Testis (tissue), 2 donors: ENCODE data around the gene CRIM1.

Source experiments
- POLR2A ChIP-seq: fragments of 450-650 bp; IDR thresholded peaks from one replicate; pipeline ENCODE4 v1.6.1; 2017; ENCODE audit warnings: antibody characterized with exemption, mild to moderate bottlenecking, moderate library complexity
- TF ChIP-seq, protein P1 (sequence below), 3 experiments: fragments of 450-650 bp in 2 of 3; fragments of 200-600 bp in 1 of 3; sonication (generic) in 1 of 3; IDR thresholded peaks; one replicate each; pipeline ENCODE4 v1.5.1; 2016 to 2019; ENCODE audit warnings: antibody characterized with exemption in 3 of 3, mild to moderate bottlenecking in 2 of 3, moderate library complexity in 1 of 3

DNA sequence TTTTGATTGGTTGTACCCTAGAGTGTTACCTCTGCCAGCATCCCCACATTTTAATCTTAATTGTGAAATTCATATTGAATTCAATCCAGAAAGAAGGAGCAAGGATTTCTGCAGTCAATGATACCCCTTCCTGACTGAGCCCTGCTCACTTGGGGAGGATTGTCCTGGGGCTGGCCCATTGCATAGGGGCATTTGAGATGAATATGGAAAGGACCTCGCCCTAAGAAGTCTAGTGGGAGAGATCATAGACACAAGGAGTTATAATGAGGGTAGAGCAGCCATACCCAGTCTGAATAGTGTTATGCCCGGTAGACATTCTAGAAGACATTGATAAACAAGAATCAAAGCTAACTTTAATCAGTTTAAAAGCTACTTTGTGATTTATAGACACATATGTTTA lies 53.8 kb downstream of the CRIM1 start:
- TF ChIP-seq, protein P1, sequence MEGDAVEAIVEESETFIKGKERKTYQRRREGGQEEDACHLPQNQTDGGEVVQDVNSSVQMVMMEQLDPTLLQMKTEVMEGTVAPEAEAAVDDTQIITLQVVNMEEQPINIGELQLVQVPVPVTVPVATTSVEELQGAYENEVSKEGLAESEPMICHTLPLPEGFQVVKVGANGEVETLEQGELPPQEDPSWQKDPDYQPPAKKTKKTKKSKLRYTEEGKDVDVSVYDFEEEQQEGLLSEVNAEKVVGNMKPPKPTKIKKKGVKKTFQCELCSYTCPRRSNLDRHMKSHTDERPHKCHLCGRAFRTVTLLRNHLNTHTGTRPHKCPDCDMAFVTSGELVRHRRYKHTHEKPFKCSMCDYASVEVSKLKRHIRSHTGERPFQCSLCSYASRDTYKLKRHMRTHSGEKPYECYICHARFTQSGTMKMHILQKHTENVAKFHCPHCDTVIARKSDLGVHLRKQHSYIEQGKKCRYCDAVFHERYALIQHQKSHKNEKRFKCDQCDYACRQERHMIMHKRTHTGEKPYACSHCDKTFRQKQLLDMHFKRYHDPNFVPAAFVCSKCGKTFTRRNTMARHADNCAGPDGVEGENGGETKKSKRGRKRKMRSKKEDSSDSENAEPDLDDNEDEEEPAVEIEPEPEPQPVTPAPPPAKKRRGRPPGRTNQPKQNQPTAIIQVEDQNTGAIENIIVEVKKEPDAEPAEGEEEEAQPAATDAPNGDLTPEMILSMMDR (IDR thresholded peaks at IDR 0.05): no peak
- TF ChIP-seq POLR2A: no peak
